SK-N-DZ (cell line): ENCODE data around the gene DHX36. TPM values are rescaled to one million over a fixed set of nuclear protein-coding genes. Genes with fewer than 3 reads are reported as not detected.

Experiments
- DNase-seq: peaks from one replicate; pipeline ENCODE4 v3.0.0-alpha.2; 2015; ENCODE audit warnings: low spot score
- polyA plus RNA-seq, 2 experiments: library from polyadenylated mRNA; depleted of rRNA; stranded (reverse); fragments of >200 nt; gene quantifications; 2 replicates each; pipeline ENCODE4 v1.2.3, GENCODE V29; 2014

The DHX36 gene
- 26.5 and 46.0 TPM in 2 replicates for polyA plus RNA-seq (2014; cell fraction: cytosol; rRNA removed)
- 80.5 and 86.0 TPM in 2 replicates for polyA plus RNA-seq (2014; cell fraction: nucleus; rRNA removed)

GRCh38 chr3:154323891-154324738, at the start of gene DHX36:
DHX36 (minus strand) TSS chr3:154324487; CDS start chr3:154324416, 71 bp downstream.
- DNase-seq: peak; percentile 94

GRCh38 chr3:154367221-154367620, 42.9 kb upstream of the DHX36 start:
- DNase-seq: no peak

- no peak for DNase-seq
Measured at GRCh38 chr3:154364849-154365248, 40.6 kb upstream of the DHX36 start.

GRCh38 chr3:154361099-154361498, 36.8 kb upstream of the DHX36 start:
- no peak for DNase-seq

- DNase-seq: no peak
Measured at GRCh38 chr3:154356009-154356408, 31.7 kb upstream of the DHX36 start.

- DNase-seq: no peak
Measured at GRCh38 chr3:154349223-154349622, 24.9 kb upstream of the DHX36 start.

- DNase-seq: no peak
Measured at GRCh38 chr3:154345422-154346122, 21.3 kb upstream of the DHX36 start.

- no peak for DNase-seq
Measured at GRCh38 chr3:154338570-154338969, 14.3 kb upstream of the DHX36 start.

GRCh38 chr3:154338008-154338407, 13.7 kb upstream of the DHX36 start:
- no peak for DNase-seq

- peak; percentile 42 for DNase-seq
Measured at GRCh38 chr3:154334973-154335420, 10.7 kb upstream of the DHX36 start.

- DNase-seq: no peak
Measured at GRCh38 chr3:154327871-154328270, 3.6 kb upstream of the DHX36 start.

- peak; percentile 13 for DNase-seq
Measured at GRCh38 chr3:154324919-154325318, 632 bp upstream of the DHX36 start.

- no peak for DNase-seq
Measured at GRCh38 chr3:154316974-154317767, 7.1 kb downstream of the DHX36 start.

- DNase-seq: no peak
Measured at GRCh38 chr3:154314152-154314551, 10.1 kb downstream of the DHX36 start.

- no peak for DNase-seq
Measured at GRCh38 chr3:154310840-154311239, 13.4 kb downstream of the DHX36 start.

- DNase-seq: no peak
Measured at GRCh38 chr3:154307363-154307762, 16.9 kb downstream of the DHX36 start.

GRCh38 chr3:154304936-154305335, 19.4 kb downstream of the DHX36 start:
- no peak for DNase-seq

- no peak for DNase-seq
Measured at GRCh38 chr3:154304116-154304786, 20.0 kb downstream of the DHX36 start.

GRCh38 chr3:154301561-154301960, 22.7 kb downstream of the DHX36 start:
- no peak for DNase-seq

GRCh38 chr3:154294016-154294415, 30.3 kb downstream of the DHX36 start:
- DNase-seq: no peak

- no peak for DNase-seq
Measured at GRCh38 chr3:154290187-154290586, 34.1 kb downstream of the DHX36 start.
